IPS-20b (cell line): ENCODE results near the gene LSP1.
A peak's percentile ranks its signal among the peaks of the same experiment; 100 is the strongest.

Experiments
- H3K27ac ChIP-seq: one replicate; pipeline ENCODE4 v1.5.1; 2013; ENCODE audit warnings: low read length
- H3K27me3 ChIP-seq: 2 replicates; pipeline ENCODE4 v1.6.1; 2013; ENCODE audit warnings: mild to moderate bottlenecking, low read length, inconsistent platforms; ENCODE audit not compliant: insufficient read depth
- H3K36me3 ChIP-seq: 2 replicates; pipeline ENCODE4 v1.6.1; 2013; ENCODE audit warnings: low read depth, mild to moderate bottlenecking, inconsistent platforms, low read length, moderate library complexity; ENCODE audit not compliant: insufficient read depth
- H3K4me1 ChIP-seq: 2 replicates; pipeline ENCODE4 v1.6.1; 2013; ENCODE audit warnings: mild to moderate bottlenecking, control low read depth, inconsistent platforms, low read length, moderate library complexity; ENCODE audit not compliant: insufficient read depth
- H3K4me3 ChIP-seq: 2 replicates; pipeline ENCODE4 v1.5.1; 2013; ENCODE audit warnings: mild to moderate bottlenecking, low read length, inconsistent platforms
- H3K9ac ChIP-seq: 2 replicates; pipeline ENCODE4 v1.6.1; 2013; ENCODE audit warnings: low read depth, mild to moderate bottlenecking, inconsistent platforms, low read length, moderate library complexity
- H3K9me3 ChIP-seq: 2 replicates; pipeline ENCODE4 v1.6.1; 2013; ENCODE audit warnings: mild to moderate bottlenecking, low read depth, low read length, inconsistent platforms; ENCODE audit not compliant: insufficient read depth

The LSP1 gene

DNA sequence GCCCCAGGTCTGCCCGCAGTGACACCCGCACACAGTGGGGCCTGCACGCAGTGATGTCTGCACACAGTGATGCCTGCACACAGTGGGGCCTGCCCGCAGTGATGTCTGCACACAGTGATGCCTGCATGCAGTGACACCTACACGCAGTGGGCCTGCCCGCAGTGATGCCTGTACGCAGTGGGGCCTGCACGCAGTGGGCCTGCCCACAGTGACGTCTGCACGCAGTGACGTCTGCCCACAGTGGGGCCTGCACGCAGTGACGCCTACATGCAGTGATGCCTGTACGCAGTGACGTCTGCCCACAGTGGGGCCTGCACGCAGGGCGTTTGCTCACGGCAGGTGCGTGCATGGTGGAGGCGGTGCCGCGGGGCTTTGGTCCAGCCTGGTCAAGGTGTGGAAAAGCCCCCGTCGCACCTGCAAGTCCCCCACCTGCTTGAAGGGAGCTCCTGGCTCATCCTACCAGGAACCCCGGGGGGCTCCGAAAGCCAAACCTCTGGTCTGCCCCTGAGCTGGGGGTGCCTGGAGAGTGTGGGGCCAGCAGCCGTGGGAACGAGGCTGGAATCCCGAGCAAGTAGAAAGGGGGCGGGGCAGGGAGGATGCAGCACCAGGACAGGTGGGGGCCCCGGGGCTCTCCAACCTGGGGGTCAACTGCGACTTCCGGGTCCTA, 27.0 kb upstream of the LSP1 start:
- H3K9ac ChIP-seq: no peak overlapping the region
- no peaks in the 10 kb centered on the region for H3K9me3 ChIP-seq
- no peaks in the 10 kb centered on the region for H3K4me1 ChIP-seq
- H3K4me3 ChIP-seq: no peak overlapping the region
- H3K27ac ChIP-seq: no peak overlapping the region
- no peaks in the 10 kb centered on the region for H3K36me3 ChIP-seq
- H3K27me3 ChIP-seq: no peaks in the 10 kb centered on the region

DNA sequence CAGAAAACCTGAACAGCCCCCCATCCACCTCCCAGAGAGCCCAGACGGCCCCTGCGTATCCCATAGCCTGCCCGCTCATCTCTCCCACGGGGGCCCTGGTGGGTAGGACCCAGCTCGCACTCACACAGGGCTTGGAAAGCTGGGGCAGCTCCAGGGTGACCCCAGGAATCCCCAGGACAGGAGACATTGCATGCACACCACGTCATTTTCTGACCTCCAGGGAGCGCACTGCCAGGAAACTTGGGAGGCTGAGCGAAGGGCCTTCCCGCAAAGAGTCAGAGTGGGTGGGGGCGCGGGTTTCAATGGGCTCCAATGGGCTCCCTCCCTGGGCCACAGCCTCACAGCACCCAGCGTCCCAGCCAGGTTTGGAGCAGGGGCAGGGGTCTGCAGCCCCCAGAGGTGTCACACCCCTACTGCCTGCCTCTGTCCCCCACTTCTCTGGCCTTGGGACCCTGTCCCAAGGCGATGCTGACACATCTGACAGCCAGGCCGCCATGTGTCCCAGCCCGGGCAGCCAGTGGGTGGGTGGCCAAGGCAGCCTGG, 26.3 kb upstream of the LSP1 start:
- Histone ChIP-seq H3K36me3 (no peaks in the 10 kb centered on the region), H3K9me3 (no peaks in the 10 kb centered on the region), H3K4me3 (no peak overlapping the region), H3K27me3 (peaks cover under 1% of the 10 kb centered on the region; the same call in 1 of the 2 replicates), H3K9ac (no peak overlapping the region), H3K27ac (no peak overlapping the region), H3K4me1 (no peaks in the 10 kb centered on the region)

- H3K4me3 ChIP-seq: no peak overlapping the region
- H3K9ac ChIP-seq: no peak overlapping the region
- no peak overlapping the region for H3K27ac ChIP-seq
- H3K4me1 ChIP-seq: no peaks in the 10 kb centered on the region
- no peaks in the 10 kb centered on the region for H3K9me3 ChIP-seq
- H3K27me3 ChIP-seq: peaks cover 5% of the 10 kb centered on the region; the same call in 1 of the 2 replicates
- H3K36me3 ChIP-seq: no peaks in the 10 kb centered on the region
These were observed 25.6 kb upstream of the LSP1 start for GRCh38 chr11:1827095-1827813.

- no peaks in the 10 kb centered on the region for H3K9me3 ChIP-seq
- H3K27me3 ChIP-seq: peaks cover 7% of the 10 kb centered on the region
- no peak overlapping the region for H3K4me3 ChIP-seq
- H3K4me1 ChIP-seq: no peaks in the 10 kb centered on the region
- no peak overlapping the region for H3K27ac ChIP-seq
- H3K36me3 ChIP-seq: no peaks in the 10 kb centered on the region
- H3K9ac ChIP-seq: no peak overlapping the region
These were observed 25.0 kb upstream of the LSP1 start for GRCh38 chr11:1827931-1828330.

DNA sequence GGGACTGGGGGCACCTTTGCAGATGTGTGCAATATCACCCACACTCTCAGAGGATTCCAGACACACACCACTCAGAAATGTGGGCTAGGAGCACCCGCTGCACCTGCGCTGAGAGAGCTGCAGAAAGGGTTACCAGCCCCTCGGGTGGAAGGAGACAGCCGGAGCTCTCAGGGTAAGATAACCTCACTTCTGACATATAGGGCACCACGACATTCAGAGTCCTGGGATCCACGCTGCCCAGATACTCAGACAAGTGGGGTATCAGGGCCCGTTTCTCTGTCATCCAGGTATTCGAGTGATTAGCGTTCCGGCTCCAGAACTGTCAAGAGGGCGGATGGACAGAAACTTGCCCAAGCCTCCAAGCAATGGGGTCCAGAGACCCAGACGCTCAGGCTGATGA, 24.3 kb upstream of the LSP1 start:
- peaks cover 13% of the 10 kb centered on the region for H3K27me3 ChIP-seq
- H3K4me3 ChIP-seq: no peak overlapping the region
- H3K27ac ChIP-seq: no peak overlapping the region
- no peaks in the 10 kb centered on the region for H3K9me3 ChIP-seq
- H3K36me3 ChIP-seq: no peaks in the 10 kb centered on the region
- no peak overlapping the region for H3K9ac ChIP-seq
- no peaks in the 10 kb centered on the region for H3K4me1 ChIP-seq

DNA sequence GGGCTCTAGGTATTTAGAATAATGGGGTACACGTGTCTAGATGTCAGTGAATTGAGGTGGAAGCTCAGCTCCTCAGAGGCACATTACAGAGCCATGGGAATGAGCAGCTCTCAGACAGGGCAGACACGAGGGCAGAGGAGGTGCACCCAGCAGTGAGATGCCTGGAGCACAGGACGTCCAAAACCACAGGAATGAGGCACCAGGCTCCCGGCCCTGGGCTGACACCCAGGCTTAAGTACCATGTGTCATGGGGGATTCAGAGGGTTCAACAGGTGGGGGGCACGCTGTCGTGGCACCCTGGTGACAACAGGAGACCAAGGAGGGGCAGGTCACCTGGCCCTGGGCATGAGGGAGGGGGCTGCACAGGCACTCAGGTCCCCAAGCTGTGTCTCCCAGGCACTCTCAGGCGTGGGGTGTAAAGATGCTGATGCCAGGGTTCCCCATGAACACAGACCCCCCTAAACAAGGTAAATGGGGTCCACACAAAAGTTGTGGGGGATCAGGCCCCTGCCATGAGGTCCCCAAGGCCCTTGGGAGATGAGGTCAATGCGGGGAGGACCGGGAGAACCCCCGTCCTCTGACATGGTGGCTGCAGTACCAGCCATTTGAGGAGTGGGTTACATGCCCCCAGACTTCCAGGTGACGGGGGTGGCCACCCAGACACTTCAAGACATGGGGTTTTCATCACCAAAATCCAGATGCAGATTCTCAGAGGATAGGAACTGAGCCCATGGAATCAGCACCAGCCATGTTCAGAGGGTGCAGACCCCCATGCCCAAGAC, 23.7 kb upstream of the LSP1 start:
- Histone ChIP-seq H3K9ac (no peak overlapping the region), H3K27ac (no peak overlapping the region), H3K4me3 (no peak overlapping the region), H3K36me3 (no peaks in the 10 kb centered on the region), H3K4me1 (no peaks in the 10 kb centered on the region), H3K27me3 (peaks cover 13% of the 10 kb centered on the region), H3K9me3 (no peaks in the 10 kb centered on the region)

- Histone ChIP-seq H3K9me3 (no peaks in the 10 kb centered on the region), H3K9ac (no peak overlapping the region), H3K4me3 (no peak overlapping the region), H3K36me3 (no peaks in the 10 kb centered on the region), H3K27ac (no peak overlapping the region), H3K27me3 (peaks cover 13% of the 10 kb centered on the region), H3K4me1 (no peaks in the 10 kb centered on the region)
These were observed 22.9 kb upstream of the LSP1 start for GRCh38 chr11:1830004-1830321.

GRCh38 chr11:1830322-1831223, 22.3 kb upstream of the LSP1 start:
- no peaks in the 10 kb centered on the region for H3K4me1 ChIP-seq
- peaks cover 13% of the 10 kb centered on the region for H3K27me3 ChIP-seq

DNA sequence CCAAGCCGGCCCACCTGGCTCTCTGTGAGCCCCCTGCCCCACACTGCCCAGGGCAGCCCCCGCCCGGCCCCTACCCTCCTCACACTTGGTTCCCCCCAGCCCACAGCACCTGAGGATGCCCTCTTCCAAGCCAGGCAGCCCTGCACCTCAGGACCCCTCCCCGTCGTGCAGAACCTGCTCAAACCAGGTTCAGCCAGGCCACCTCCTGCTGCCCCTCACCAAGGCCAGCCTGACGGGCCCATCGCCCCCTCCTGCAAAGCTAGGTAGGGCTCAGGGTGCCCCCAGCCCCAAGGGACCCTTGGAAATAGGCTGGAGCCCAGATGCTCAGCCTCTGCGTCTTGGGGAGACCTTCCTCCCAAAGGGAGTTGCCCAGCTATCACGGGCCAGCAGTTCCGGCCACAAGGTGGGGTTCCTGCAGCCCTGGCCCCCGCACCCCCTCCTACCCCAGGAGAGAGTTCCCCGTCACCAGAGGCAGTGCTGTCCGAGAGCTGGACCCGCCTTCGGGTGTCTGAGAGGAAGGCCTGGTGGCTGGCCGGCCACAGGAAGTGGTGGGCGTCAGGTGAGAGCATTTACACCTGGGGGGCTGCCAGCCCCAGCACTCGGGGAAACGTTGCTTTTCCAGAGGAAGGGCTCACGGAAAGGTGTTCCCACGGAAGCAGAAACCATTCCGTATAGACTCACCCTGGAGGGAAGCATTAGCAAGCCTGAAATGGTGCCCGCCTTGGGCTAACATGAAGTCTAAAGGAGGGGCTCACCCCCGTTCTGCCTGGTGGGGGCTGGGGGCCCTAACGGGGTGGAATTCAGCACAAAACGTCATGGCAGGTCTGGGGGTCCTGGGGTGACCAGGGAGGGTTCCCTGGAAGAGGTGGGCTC, 21.3 kb upstream of the LSP1 start:
- H3K9me3 ChIP-seq: no peaks in the 10 kb centered on the region
- H3K27me3 ChIP-seq: peaks cover 13% of the 10 kb centered on the region
- no peaks in the 10 kb centered on the region for H3K4me1 ChIP-seq
- no peak overlapping the region for H3K9ac ChIP-seq
- H3K36me3 ChIP-seq: no peaks in the 10 kb centered on the region
- H3K27ac ChIP-seq: no peak overlapping the region
- peak overlapping the region; percentile 44; the same call in 1 of the 2 replicates for H3K4me3 ChIP-seq

More at GRCh38 chr11:1830322-1831223, 22.3 kb upstream of the LSP1 start:
- Histone ChIP-seq H3K9me3 (no peaks in the 10 kb centered on the region), H3K27ac (no peak overlapping the region), H3K4me3 (no peak overlapping the region), H3K9ac (no peak overlapping the region), H3K36me3 (no peaks in the 10 kb centered on the region)

GRCh38 chr11:1832211-1832919, 20.5 kb upstream of the LSP1 start:
- no peak overlapping the region for H3K9ac ChIP-seq
- no peak overlapping the region for H3K27ac ChIP-seq
- no peaks in the 10 kb centered on the region for H3K9me3 ChIP-seq
- peaks cover 13% of the 10 kb centered on the region for H3K27me3 ChIP-seq
- no peaks in the 10 kb centered on the region for H3K36me3 ChIP-seq
- H3K4me3 ChIP-seq: peak overlapping the region; percentile 44; the same call in 1 of the 2 replicates
- H3K4me1 ChIP-seq: no peaks in the 10 kb centered on the region
